GM21529 (cell line): ENCODE measurements around the gene ARL5B.

ENCODE experiments used
- ATAC-seq: cut with Tn5 transposase; IDR thresholded peaks from one replicate; pipeline ENCODE4 v1.9.1; 2021; ENCODE audit not compliant: unreplicated experiment

Gene ARL5B

DNA sequence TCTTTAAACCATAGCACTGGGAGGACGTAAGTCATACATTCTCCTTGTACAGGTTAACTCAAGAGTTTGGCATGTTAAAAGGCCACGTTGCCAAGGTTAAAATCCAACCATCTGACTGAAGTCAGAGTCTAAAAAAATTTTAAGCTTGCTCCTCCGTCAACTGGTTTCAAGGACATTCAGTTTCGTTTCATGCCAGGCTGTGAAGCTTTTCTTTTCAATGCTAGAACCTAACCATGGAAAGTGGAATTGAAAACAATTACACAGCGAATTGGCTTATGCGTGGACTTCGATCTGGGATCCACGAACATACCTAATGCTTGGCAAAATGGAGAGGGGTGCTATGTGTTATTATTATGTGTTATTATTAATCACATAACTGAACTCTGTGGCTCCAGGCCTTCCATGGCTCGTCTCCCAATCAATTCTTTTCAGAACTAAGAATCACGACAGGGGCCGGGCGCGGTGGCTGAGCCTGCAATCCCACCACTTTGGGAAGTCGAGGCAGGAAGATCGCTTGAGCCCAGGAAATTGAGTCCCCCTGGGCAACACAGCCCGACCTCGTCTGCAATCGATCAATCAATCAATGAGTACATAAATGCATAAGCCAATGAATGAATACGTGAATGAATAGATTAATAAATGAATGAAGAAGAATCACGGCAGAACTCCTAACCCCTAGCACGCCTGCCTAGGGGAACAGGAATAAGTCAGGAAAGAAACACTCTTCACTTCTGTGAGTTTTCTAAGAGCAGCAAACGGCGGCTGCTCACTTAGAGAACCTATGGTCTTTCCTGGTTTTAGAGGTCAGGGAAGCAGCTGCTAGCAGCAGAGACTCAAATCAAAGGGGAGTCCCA is 733 bp upstream of the ARL5B start:
- no peak for ATAC-seq

GRCh38 chr10:18659819-18660535 is 746 bp downstream of the ARL5B start:
- peak; percentile 25 for ATAC-seq

DNA sequence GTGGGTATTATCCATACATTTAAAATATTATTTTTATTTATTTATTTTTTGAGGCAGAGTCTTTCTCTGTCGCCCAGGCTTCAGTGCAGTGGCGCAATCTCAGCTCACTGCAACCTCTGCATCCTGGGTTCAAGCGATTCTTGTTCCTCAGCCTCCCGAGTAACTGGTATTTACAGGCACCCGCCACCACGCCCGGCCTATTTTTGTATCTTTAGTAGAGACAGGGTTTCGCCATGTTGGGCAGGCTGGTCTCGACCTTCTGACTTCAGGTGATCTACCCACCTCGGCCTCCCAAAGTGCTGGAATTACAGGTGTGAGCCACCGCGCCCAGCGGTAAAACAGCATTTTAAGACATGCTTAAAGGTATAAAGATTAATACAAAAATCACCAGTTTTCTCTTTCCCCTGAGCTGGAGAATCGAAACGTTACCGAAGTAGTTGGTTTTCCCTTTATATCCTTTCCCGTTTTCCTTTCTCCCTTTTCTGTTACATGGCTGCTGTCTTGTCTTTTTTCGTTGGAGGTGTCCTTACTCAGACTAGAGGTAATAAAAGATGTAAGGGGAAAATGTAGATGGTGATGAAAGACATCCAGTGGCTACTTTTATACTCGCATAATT is 1.7 kb downstream of the ARL5B start:
- ATAC-seq = no peak

- ATAC-seq = no peak
These were observed 5.7 kb downstream of the ARL5B start for GRCh38 chr10:18664841-18665478.

GRCh38 chr10:18665815-18666558 is 6.8 kb downstream of the ARL5B start:
- ATAC-seq = no peak

DNA sequence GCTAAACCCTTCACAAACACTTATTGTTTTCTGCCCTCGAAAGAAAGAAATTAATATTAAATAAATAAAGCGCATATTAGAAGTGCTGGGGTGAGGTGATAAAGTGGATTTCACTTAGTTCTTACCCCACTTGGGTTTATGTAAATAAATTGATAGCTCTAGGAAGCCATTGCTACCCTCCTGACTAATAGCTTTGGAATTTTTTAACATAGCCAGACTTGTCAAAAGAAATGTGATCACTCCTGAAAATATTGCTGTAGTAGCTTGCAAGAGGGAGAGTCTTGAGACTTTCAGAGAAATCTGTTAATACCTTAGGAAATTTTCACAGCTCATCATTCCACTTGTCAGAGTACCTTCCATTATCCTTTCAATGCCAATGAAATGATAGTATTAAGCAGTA is 7.6 kb downstream of the ARL5B start:
- no peak for ATAC-seq

GRCh38 chr10:18668026-18668425 is 8.8 kb downstream of the ARL5B start:
- no peak for ATAC-seq

DNA sequence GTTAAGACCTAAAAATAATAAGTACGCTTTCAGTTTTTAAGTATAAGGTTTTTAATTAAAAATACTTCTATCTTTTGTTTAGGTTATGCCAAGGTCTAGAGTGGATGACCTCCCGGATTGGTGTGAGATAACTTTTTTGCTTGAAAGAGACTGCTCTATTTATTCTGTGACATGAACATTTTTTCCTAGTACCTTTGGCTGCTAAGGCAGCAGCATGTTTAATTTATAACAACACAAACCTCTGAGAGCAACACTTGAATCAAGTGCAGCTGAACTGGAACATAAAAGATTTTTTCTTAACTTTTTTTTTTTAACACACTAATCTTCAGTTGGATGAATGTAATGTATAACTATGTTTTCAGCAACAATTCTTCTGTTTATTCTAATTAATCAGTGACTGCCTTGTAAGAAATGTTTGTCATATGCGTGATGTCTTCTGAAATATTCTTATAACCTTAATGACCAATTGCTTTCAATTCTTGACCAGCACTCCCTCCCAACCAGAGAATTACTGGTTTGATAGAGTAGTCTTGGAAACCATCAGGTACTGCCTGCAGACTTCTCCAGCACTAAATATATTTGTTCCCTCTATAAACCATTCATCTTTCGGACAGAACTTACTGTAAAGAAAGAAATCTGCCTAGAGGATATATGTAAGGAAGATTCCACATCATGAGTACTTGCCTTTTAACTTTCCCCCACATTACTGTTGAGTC is 16.0 kb downstream of the ARL5B start:
- ATAC-seq = no peak

DNA sequence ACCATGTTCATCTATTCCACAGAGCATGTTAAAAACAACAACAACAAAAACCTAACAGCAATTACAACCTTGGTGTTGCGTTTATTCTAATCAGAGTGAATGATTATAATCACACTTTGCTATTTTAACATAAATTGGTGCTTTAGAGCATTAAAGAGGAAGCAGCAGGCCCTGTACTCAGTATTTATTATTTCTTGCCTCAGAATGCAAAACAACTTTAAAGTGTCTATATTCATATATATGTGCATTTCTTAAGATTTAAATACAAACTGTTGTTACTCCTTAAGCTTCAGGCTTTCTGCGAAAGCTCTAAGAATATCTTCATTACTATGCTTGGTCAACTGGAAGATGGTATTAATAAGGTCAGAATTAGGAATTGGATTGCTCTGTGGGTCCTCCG is 21.5 kb downstream of the ARL5B start:
- ATAC-seq = no peak

DNA sequence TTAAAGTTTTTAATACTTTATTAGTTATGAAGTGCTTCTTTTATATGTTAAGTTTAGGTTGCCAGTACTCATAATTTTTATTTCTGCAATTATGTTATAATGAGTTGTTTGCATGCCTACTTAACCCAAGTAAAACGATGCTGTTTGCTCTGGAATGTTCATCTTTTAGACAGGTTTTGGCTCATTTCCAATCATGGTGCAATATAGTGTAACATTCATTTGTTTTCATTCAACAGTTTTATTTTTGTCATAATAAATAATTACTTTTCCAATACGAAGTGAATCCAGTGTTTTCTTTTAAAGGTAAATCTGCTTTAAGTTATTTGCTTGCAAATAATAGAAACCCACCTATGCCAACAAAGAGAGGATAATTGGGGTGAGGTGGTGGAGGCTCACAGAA is 22.1 kb downstream of the ARL5B start:
- ATAC-seq = no peak

DNA sequence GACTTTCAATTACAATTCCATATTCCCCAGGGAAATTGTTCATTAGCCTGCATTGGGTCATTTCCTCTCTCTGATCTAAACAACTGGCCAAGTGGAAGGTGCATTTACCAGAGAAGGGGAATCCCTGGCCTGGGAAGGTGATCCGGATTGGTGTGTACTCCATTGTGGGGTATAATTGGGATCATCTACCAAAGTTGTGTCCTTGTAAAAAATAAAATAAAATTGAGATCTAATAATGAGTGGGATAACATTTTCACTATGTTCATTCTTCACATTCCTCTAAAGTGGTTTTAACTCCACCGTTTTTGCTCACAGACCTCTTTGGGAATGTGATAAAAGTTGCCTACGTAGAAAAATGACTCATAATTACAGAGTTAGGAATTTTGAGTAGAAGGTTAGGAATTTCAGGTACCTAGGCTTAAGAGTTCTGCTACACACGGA is 22.8 kb downstream of the ARL5B start:
- no peak for ATAC-seq

DNA sequence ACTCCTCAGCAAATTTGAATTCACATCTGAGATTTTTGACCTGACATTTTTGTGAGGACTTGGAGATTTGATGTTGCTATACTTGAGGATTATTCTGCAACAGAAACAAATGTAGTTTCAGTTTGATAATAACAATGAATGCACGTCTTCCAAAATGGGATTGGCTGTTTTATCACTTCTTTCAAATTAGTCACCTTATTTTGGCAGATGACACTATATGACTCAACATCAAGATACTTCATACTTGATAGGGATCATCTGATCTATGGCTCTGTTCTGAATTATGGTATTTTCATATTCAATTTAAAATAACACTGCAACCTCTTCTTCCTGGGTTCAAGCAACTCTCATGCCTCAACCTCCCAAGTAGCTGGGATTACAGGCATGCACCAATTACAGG is 24.2 kb downstream of the ARL5B start:
- ATAC-seq = no peak

- no peak for ATAC-seq
These were observed 25.2 kb downstream of the ARL5B start for GRCh38 chr10:18684416-18684815.

DNA sequence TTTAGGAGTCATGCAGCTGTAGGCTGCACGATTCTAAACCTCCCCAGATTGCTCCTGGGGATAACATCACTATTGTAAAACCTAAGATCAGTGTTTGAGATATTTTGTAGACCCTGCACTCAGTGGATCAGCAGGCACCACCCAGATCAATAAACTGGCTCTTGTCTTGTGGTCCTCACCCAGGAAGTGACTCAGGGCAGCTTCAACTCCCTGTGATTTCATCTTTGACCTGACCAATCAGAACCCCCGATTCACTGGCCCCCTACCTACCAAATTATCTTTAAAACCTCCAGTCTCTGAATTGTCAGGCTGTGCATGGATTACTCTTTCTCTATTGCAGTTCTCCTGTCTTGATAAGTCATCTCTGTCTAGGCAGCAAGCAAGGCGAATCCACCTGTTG is 25.7 kb downstream of the ARL5B start:
- ATAC-seq = no peak

GRCh38 chr10:18685555-18685954 is 26.3 kb downstream of the ARL5B start:
- no peak for ATAC-seq

GRCh38 chr10:18687195-18687594 is 28.0 kb downstream of the ARL5B start:
- no peak for ATAC-seq

GRCh38 chr10:18687706-18688105 is 28.5 kb downstream of the ARL5B start:
- no peak for ATAC-seq

DNA sequence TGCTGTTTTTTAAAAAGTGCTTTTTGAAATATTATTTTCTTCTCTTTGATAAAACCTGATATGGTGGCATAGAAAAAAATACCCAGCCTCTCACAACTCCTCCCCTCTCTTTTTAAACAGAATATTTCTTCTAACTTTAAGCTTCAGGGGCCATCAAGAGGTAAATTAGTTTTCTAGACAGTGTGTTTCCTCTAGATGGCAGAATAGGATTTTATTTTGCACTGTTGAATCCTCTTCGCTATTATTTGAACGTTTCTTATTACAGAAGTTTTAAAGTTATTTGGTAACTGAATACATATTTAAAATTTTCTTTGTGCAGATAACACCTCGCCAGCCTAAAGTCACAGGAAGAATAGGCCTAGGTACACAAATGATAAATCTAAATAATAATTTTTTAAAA is 30.3 kb downstream of the ARL5B start:
- no peak for ATAC-seq

DNA sequence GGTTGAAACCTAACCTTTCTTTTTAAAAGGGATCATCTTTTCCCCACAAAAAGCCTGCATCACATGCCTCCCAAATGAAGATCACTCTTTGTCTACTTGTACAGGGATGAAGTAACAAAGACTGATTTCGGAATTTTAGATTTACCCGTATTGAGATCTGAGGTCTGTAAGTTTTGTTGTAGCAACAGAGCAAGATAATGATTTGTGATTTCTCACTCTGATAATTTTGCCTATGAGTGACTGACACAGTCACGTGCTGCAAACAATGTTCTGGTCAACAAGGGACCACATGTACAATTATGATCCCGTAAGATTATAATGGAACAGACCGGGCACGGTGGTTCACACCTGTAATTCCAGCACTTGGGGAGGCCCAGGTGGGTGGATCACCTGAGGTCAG is 31.3 kb downstream of the ARL5B start:
- no peak for ATAC-seq
